ENCODE measurements around the gene PLEKHA8.

DNA sequence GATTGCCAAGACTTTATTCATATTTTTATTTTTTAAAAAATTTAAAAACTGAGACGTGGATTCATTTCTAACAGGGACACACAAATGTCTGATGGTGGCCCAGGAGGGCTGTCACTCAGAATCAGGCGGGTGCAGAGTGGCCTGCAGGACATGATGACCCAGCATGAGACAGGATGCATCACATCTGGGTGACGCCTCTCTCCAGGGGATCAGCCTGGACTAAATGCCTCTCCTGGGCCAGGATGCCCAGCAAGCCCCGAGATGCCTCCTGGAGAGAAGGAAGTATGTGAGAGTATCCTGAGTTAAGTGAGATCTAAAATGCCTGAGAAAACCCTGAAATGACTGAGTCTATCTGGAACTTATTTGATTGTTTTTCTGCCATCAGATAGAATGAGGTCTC, 89.7 kb downstream of the PLEKHA8 start:
- TF ChIP-seq, protein P1, sequence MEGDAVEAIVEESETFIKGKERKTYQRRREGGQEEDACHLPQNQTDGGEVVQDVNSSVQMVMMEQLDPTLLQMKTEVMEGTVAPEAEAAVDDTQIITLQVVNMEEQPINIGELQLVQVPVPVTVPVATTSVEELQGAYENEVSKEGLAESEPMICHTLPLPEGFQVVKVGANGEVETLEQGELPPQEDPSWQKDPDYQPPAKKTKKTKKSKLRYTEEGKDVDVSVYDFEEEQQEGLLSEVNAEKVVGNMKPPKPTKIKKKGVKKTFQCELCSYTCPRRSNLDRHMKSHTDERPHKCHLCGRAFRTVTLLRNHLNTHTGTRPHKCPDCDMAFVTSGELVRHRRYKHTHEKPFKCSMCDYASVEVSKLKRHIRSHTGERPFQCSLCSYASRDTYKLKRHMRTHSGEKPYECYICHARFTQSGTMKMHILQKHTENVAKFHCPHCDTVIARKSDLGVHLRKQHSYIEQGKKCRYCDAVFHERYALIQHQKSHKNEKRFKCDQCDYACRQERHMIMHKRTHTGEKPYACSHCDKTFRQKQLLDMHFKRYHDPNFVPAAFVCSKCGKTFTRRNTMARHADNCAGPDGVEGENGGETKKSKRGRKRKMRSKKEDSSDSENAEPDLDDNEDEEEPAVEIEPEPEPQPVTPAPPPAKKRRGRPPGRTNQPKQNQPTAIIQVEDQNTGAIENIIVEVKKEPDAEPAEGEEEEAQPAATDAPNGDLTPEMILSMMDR (conservative IDR thresholded peaks at IDR 0.05; ENCODE audit: low read length), result no peak
- TF ChIP-seq EZH2phosphoT487 (IDR thresholded peaks at IDR 0.05; ENCODE audit: borderline replicate concordance), result no peak

Data from Loucy (cell line).